Fibroblast of villous mesenchyme (primary cell): Measurements from ENCODE around the gene TDRD12. TPM values are rescaled to one million over a fixed set of nuclear protein-coding genes. Genes with fewer than 3 reads are reported as not detected.

Experiments
- DNase-seq: peaks from one replicate; pipeline ENCODE4 v3.0.0-alpha.2; 2010; ENCODE audit warnings: low read depth
- H3K4me3 ChIP-seq: 2 replicates; pipeline ENCODE4 v1.5.1; 2011; ENCODE audit warnings: low read depth, mild to moderate bottlenecking, low read length
- total RNA-seq: library from RNA; depleted of rRNA; stranded (reverse); fragments of >200 nt; gene quantifications from 2 replicates; pipeline ENCODE4 v1.2.3, GENCODE V29; 2012
- TF ChIP-seq, protein P1 (sequence below): IDR thresholded peaks from 2 replicates; pipeline ENCODE4 v1.5.1; 2012; ENCODE audit warnings: low read depth, mild to moderate bottlenecking, low read length; ENCODE audit not compliant: insufficient read depth

The TDRD12 gene
- total RNA-seq, 1 donor, result under 0.01 TPM

DNA sequence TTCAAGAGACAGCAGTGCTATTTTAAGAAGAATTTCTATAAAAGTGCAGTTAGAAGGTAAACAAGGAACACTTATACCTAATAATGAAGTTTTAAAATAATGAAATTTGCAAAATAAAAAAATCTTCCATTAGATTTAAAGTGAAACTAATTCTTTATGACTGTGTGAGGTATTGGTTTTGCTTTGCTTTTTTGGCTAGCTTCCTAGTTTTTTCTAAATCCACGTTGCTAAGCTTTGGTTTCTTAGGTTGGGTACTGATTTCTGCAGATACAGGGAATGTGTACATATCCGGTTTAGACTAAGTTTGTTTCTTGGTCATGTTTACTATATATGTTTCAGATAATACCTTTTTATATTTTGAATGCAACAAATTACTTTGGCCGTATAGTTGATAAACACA, 90.2 kb downstream of the TDRD12 start:
- TF ChIP-seq, protein P1, sequence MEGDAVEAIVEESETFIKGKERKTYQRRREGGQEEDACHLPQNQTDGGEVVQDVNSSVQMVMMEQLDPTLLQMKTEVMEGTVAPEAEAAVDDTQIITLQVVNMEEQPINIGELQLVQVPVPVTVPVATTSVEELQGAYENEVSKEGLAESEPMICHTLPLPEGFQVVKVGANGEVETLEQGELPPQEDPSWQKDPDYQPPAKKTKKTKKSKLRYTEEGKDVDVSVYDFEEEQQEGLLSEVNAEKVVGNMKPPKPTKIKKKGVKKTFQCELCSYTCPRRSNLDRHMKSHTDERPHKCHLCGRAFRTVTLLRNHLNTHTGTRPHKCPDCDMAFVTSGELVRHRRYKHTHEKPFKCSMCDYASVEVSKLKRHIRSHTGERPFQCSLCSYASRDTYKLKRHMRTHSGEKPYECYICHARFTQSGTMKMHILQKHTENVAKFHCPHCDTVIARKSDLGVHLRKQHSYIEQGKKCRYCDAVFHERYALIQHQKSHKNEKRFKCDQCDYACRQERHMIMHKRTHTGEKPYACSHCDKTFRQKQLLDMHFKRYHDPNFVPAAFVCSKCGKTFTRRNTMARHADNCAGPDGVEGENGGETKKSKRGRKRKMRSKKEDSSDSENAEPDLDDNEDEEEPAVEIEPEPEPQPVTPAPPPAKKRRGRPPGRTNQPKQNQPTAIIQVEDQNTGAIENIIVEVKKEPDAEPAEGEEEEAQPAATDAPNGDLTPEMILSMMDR, result no peak

GRCh38 chr19:32810452-32810851, 90.9 kb downstream of the TDRD12 start:
- no peak for DNase-seq
- TF ChIP-seq, protein P1, result no peak
- H3K4me3 ChIP-seq, result no peak overlapping the region

More for the DNA sequence above, 90.2 kb downstream of the TDRD12 start:
- no peak overlapping the region for H3K4me3 ChIP-seq
- DNase-seq, result peak; percentile 19

DNA sequence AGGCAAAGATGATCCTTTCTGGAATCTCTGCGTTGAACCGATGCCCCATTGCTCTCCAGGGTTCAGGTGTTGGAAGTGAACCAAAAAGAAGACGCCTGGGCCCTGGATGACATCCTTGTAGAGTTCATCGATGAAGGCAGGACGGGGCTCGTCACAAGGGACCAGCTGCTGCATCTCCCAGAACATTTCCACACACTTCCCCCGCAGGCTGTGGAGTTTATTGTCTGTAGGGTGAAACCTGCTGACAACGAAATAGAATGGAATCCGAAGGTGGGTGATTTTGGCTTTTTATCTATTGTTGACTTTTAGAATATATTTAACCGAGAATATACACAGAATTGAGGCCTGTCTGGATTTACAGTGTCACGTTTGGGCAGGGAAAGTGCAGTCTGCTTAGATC, 91.6 kb downstream of the TDRD12 start:
- TF ChIP-seq, protein P1, result no peak
- H3K4me3 ChIP-seq, result no peak overlapping the region
- no peak for DNase-seq

DNA sequence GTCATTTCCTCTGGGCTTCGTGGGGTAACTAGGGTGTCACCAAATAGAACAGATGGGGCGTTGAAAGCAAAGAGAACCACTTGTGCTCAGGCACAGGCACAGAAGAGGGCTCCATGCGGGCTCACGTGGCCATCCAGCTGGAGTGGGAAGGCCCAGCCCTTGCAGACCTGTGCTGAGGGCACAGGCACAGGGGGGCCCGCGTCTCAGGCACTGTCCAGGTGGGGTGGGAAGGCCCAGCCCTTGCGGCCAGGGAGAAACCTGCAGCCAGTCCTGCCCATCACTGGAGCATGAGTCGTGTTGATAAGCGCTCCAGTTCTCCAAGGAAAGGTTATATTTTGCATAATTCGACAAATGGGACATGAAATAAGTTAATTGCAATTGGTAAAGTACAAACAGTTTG, 92.5 kb downstream of the TDRD12 start:
- H3K4me3 ChIP-seq, result no peak overlapping the region
- no peak for DNase-seq
- TF ChIP-seq, protein P1, result no peak

DNA sequence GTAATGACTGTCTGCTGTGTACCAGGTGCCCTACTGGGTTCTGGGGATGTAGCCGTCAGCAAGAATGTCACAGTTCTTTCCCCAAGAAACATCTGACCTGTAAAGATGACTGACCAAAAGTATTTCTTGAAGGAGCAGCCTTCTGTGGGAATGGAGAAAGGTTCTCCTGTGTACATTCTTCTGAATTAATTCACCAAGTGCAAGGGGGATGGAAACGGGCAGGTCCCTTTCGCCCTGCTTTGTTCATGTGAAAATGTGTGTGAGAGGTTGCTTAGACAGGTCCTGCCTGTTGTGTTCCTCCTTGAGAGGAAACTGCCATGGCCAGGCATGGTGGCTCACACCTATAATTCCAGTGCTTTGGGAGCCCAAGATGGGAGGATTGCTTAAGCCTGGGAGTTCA, 93.0 kb downstream of the TDRD12 start:
- TF ChIP-seq, protein P1, result no peak
- no peak for DNase-seq
- H3K4me3 ChIP-seq, result no peak overlapping the region

DNA sequence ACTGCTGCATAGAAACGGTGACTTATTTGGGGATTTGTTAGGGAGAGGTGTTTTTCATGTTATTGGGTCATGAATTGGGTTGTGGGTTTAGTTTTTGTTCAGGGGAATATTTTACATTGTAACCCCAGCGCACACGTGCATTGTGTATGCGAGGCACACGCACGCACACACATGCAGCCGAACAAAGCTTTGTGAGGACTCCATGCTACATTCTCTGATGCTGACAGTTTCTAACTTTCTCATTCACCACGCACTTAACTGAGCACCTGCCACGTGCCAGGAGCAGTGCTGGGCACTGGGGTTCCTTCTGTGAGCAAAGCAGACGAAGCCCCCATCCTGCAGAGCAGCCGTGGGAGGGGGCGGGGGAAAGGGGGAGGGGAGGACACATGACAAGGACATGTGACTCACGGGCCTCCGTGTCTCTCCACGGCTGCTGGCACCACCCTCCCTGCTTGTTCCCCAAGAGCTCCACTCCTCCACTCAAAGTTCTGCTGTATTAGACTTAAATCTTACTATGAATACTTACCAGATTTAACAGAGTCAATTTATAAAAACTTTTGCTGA, 94.4 kb downstream of the TDRD12 start:
- no peak overlapping the region for H3K4me3 ChIP-seq
- TF ChIP-seq, protein P1, result no peak
- no peak for DNase-seq

GRCh38 chr19:32814624-32815023, 95.1 kb downstream of the TDRD12 start:
- H3K4me3 ChIP-seq, result no peak overlapping the region
- DNase-seq, result no peak
- TF ChIP-seq, protein P1, result no peak
